ENCODE measurements around the gene MARCHF6. TPM values are rescaled to one million over a fixed set of nuclear protein-coding genes. Genes with fewer than 3 reads are reported as not detected.

The MARCHF6 gene
- polyA plus RNA-seq, 1 of the 3 experiments (the other 2 are of a cell fraction) = 52.4 TPM

GRCh38 chr5:10307206-10308148 is 46.0 kb upstream of the MARCHF6 start, which contains the start of gene CMBL:
TSS of gene CMBL (minus strand) at chr5:10307902. CDS start at chr5:10290762, 17,140 bp downstream.
- H4K20me1 ChIP-seq (ENCODE audit: insufficient read depth) = no peaks in the 10 kb centered on the region
- no peaks in the 10 kb centered on the region for H3K9me2 ChIP-seq
- peaks cover 4% of the 10 kb centered on the region; the same call in 1 of the 2 replicates for H3K79me2 ChIP-seq (ENCODE audit: insufficient read depth)
- no peaks in the 10 kb centered on the region for H3K36me3 ChIP-seq (replicated peaks in 1 of 2; ENCODE audit: control insufficient read depth in 1 of 2, insufficient read depth in 2 of 2, low read length in 1 of 2)
- no peaks in the 10 kb centered on the region for H3K27me3 ChIP-seq (ENCODE audit: insufficient read depth)
- WGBS (ENCODE audit: low lambda C conversion rate) = 16% methylated on average over 56 of the region's 56 CpGs
- peak within 1 kb of the TSS; percentile 78 for H3K9ac ChIP-seq
- peaks cover 10% of the 10 kb centered on the region for H3F3A ChIP-seq (replicated peaks; ENCODE audit: insufficient read depth)
- peak within 1 kb of the TSS; percentile 92 for H2AFZ ChIP-seq (ENCODE audit: low read depth)
- ChIA-PET POLR2A (no interaction called here), CTCF (interaction anchor here (0.7 to 3.5 kb wide), 2 partner anchors 23 to 320 kb away, joined by 4 to 14 read pairs; no protein-coding TSS in a partner anchor)
- peak within 1 kb of the TSS; percentile 42 to 70 for H3K27ac ChIP-seq (ENCODE audit: low read depth in 2 of 2, low read length in 1 of 2)
- peaks cover 10 to 17% of the 10 kb centered on the region in 2 experiments; a peak in 2 of 4 replicates for H3K4me1 ChIP-seq (ENCODE audit: control insufficient read depth in 1 of 2, insufficient read depth in 2 of 2, low read depth in 1 of 2, low read length in 1 of 2)
- no peaks in the 10 kb centered on the region for H3K9me3 ChIP-seq
- TF ChIP-seq USF1 (IDR thresholded peaks at IDR 0.05; ENCODE audit: borderline replicate concordance, low read depth) (no peak), MAX (IDR thresholded peaks at IDR 0.05; ENCODE audit: low read depth) (peak; percentile 70), FOSL2 (IDR thresholded peaks at IDR 0.05; ENCODE audit: borderline replicate concordance, low read depth) (no peak), USF2 (IDR thresholded peaks at IDR 0.05; ENCODE audit: borderline replicate concordance, low read depth, low read length) (no peak), GATA2 (CRISPR knock-in tag; IDR thresholded peaks at IDR 0.05) (no peak), ELF1 (IDR thresholded peaks at IDR 0.05) (no peak), YY1 (IDR thresholded peaks at IDR 0.05; ENCODE audit: low read depth) (no peak), TAF1 (IDR thresholded peaks at IDR 0.05; ENCODE audit: borderline replicate concordance, low read depth, low read length) (no peak), EZH2phosphoT487 (IDR thresholded peaks at IDR 0.05; ENCODE audit: borderline replicate concordance, low read depth) (no peak), FOXJ3 (CRISPR knock-in tag; IDR thresholded peaks at IDR 0.05) (no peak), PBX3 (IDR thresholded peaks at IDR 0.05) (no peak), MXI1 (IDR thresholded peaks at IDR 0.05; ENCODE audit: low read depth, low read length) (peak; percentile 43; the same call in 1 of the 2 replicates), SIN3A (IDR thresholded peaks at IDR 0.05; ENCODE audit: borderline replicate concordance, low read depth, low read length) (no peak), MEF2A (IDR thresholded peaks at IDR 0.05; ENCODE audit: borderline replicate concordance, low read depth) (no peak), NRF1 (IDR thresholded peaks at IDR 0.05; ENCODE audit: low read depth, low read length) (0 out of 2 replicates have a peak, but pooled peaks have one; percentile 10)
- H3K4me2 ChIP-seq = peak within 1 kb of the TSS; percentile 79
- DNase-seq = peak; percentile 80
- H3K4me3 ChIP-seq (ENCODE audit: low read depth in 2 of 2, low read length in 1 of 2) = peak within 1 kb of the TSS; percentile 60 to 71

Measured in SK-N-SH (cell line).